Left cardiac atrium (tissue), 4 donors: ENCODE measurements around the gene GAB2. TPM values are rescaled to one million over a fixed set of nuclear protein-coding genes. Genes with fewer than 3 reads are reported as not detected.
A peak's percentile ranks its signal among the peaks of the same experiment; 100 is the strongest.

ENCODE experiments used
- ATAC-seq, 2 donors: fragments of 200-7000 bp; cut with Tn5 transposase; one replicate each; pipeline ENCODE4 v1.9.1; 2020; ENCODE audit warnings: mild to moderate bottlenecking in 2 of 2, moderate library complexity in 2 of 2
- DNase-seq: peaks from one replicate; pipeline ENCODE4 v3.0.0-alpha.2; 2020
- intact Hi-C, 2 donors: fragments of 100-400 bp; cut with DNase I; formaldehyde crosslinking; loops; one replicate each; pipeline versions ENCODE4 v1.14.1 to v1.15.1; 2022 to 2023
- total RNA-seq, 2 donors: library from RNA; stranded (reverse); fragmentation: NEBNext Ultra II Directional; extraction: Animal tissue kit (Norgen Biotek cat#: 25700); gene quantifications; one replicate each; pipeline ENCODE4 v1.2.1, GENCODE V29; 2021
- donor health status: DM: no; HTN: yes; CAD: no.
- donor health status: DM: no; HTN: yes; CAD: no; lungs with severe emphysema.
- donor health status: DM: yes; HTN: yes; CAD: no.
- donor health status: Dilated cardiomyopathy.

Gene GAB2
- total RNA-seq, 2 donors from 2014 or later: 24.2 to 31.7 TPM

- ATAC-seq (no peak), DNase-seq (no peak)
- intact Hi-C loops: no loop called here
Observed at GRCh38 chr11:78211565-78211964, 206.1 kb downstream of the GAB2 start.

GRCh38 chr11:78210000-78210608, 207.5 kb downstream of the GAB2 start:
- intact Hi-C loops: no loop called here
- DNase-seq (no peak), ATAC-seq (no peak)

- no peak for DNase-seq
- ATAC-seq: no peak
- intact Hi-C loops: no loop called here
Observed at GRCh38 chr11:78209478-78209877, 208.1 kb downstream of the GAB2 start.

GRCh38 chr11:78208257-78209165, 209.1 kb downstream of the GAB2 start:
- DNase-seq: no peak
- ATAC-seq: peak in 1 of 2 donors; percentile 45
- intact Hi-C loops: no loop called here

GRCh38 chr11:78207532-78208256, 209.9 kb downstream of the GAB2 start:
- ATAC-seq (no peak), DNase-seq (no peak)
- intact Hi-C loops: no loop called here

- ATAC-seq (no peak), DNase-seq (no peak)
- intact Hi-C loops: no loop called here
Observed at GRCh38 chr11:78205691-78206090, 211.9 kb downstream of the GAB2 start.

GRCh38 chr11:78205256-78205655, 212.4 kb downstream of the GAB2 start:
- no peak for ATAC-seq
- intact Hi-C loops: no loop called here

GRCh38 chr11:78203184-78203583, 214.4 kb downstream of the GAB2 start:
- DNase-seq: no peak
- ATAC-seq: no peak
- intact Hi-C loops: no loop called here

More at GRCh38 chr11:78205256-78205655, 212.4 kb downstream of the GAB2 start:
- no peak for DNase-seq

- ATAC-seq: no peak
- DNase-seq: no peak
- intact Hi-C loops: no loop called here
Observed at GRCh38 chr11:78202733-78203167, 214.9 kb downstream of the GAB2 start.

GRCh38 chr11:78201096-78201818, 216.4 kb downstream of the GAB2 start:
- DNase-seq (no peak), ATAC-seq (peak in 1 of 2 donors; percentile 30)
- intact Hi-C loops: no loop called here

- DNase-seq (no peak), ATAC-seq (no peak)
- intact Hi-C loops: no loop called here
Observed at GRCh38 chr11:78200553-78200952, 217.1 kb downstream of the GAB2 start.

GRCh38 chr11:78200061-78200460, 217.6 kb downstream of the GAB2 start:
- ATAC-seq: no peak
- intact Hi-C loops: no loop called here
- DNase-seq: no peak

GRCh38 chr11:78199653-78200015, 218.0 kb downstream of the GAB2 start:
- ATAC-seq (no peak), DNase-seq (no peak)
- intact Hi-C loops: no loop called here

- no peak for ATAC-seq
- intact Hi-C loops: no loop called here
- no peak for DNase-seq
Observed at GRCh38 chr11:78199015-78199652, 218.5 kb downstream of the GAB2 start.

- ATAC-seq (no peak), DNase-seq (no peak)
- intact Hi-C loops: no loop called here
Observed at GRCh38 chr11:78197816-78198215, 219.8 kb downstream of the GAB2 start.

- ATAC-seq (no peak), DNase-seq (no peak)
- intact Hi-C loops: no loop called here
Observed at GRCh38 chr11:78196661-78197091, 220.9 kb downstream of the GAB2 start.

GRCh38 chr11:78195917-78196560, 221.6 kb downstream of the GAB2 start:
- intact Hi-C loops: no loop called here
- ATAC-seq (peak in 1 of 2 donors; percentile 38), DNase-seq (peak; percentile 44)

- DNase-seq (no peak), ATAC-seq (no peak)
- intact Hi-C loops: no loop called here
Observed at GRCh38 chr11:78194490-78194889, 223.1 kb downstream of the GAB2 start.
